Stimulated activated CD4-positive, alpha-beta T cell treated with anti-CD3 and anti-CD28 coated beads, Interleukin-4, amount 100 ng/mL, for 24 hours (primary cell): Measurements from ENCODE around the gene DOCK4.

ENCODE experiments used
- DNase-seq: peaks from one replicate; pipeline ENCODE4 v3.0.0-alpha.2; 2020

DOCK4 gene

GRCh38 chr7:112186300-112186699 lies 19.9 kb downstream of the DOCK4 start:
- DNase-seq: no peak

DNA sequence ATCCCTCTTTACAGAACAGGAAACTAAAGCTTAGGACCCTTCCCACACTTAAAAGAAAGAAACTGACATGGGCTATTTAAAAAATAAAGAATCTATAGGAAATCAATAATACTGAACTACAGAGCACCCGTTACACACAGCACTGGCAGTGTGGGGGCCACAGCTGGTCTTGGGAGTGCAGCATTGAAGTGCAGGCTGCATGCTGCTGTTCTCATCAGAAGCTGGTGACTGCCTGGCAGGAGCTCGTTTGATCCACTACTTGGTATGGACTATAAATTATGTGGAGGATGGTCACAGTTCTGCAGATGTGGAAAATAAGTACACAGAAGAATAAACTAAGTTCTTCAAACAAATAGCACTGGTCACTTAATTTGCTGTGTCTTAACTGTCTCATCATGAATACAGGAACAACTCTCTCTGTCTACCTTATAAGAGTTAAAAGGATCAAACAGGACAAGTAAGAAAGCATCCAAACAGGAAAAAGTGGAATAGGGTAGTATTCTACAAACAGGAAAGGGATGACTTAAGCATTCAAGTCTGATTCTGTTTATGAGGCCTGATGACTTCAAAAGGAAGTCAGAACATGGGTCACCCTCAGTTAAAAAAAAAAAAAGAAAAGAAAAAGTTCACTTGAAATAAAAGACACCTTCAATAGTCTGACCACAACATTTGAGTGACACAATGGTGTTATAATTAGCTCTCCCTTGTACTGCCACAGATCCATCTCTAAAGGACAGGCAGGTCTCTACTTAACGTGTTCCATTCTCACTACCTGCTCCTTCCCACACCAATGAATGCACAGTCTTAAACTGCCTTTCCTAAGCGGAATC lies 21.0 kb downstream of the DOCK4 start:
- no peak for DNase-seq

- DNase-seq: no peak
Observed at GRCh38 chr7:112184455-112184854, 21.7 kb downstream of the DOCK4 start.

GRCh38 chr7:112183266-112183665 lies 22.9 kb downstream of the DOCK4 start:
- no peak for DNase-seq

DNA sequence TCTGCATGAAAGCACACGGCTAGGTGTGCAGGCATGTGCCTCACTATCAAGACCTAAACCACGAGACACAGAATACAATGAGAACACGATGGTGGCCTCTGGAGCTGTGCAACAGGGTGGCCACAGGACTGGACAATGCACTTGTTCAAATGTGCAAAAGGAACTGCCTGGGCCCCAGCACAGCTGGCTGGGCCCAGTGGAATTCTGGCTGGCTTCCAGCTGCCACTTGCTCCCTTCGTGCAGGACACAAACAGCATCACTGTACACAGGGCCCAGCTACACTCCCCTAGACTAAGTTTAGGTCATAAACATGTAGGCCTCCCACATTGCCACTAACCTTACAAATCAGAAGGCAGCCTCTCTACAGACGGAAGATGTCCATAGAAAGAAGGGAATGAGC lies 23.4 kb downstream of the DOCK4 start:
- no peak for DNase-seq

DNA sequence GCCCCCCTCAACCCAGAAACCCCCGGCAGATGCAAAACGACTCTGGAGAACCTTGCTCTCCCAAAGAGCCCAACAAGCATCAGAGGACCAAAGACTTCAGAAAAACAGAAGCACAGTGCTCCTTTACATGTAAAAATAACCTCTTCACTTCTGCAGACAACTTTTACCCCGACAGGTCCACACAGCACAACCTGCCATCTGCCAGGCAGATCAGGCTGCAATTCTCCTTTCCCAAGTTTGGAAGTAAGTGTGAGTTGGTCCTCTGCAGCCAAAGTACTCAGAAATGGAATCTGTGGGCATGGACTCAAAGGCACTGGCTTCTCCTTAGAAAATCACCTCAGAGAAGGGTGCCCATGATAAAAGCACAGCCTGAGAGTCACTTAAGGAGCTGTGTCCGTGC lies 26.0 kb downstream of the DOCK4 start:
- no peak for DNase-seq

- DNase-seq: no peak
Observed at GRCh38 chr7:112176693-112177415, 29.3 kb downstream of the DOCK4 start.

DNA sequence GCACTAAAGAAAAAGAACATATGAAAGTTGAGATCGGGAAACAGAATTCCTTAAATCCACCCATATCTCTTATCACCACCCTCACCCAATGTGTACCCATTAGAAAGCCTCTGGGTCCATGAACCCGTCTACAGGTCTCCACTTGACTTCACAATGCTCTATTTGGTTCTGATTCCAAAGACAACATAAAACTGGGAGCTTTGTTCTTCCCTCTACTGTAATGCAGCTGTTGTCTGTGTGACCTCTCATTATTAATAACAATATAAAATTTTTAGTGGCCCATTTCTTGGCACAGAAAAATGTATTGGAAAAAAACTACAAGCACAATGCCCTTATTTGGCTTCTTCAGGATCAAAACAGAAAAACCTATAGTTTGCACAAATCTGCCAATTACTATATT lies 30.0 kb downstream of the DOCK4 start:
- DNase-seq: no peak

- no peak for DNase-seq
Observed at GRCh38 chr7:112174192-112174591, 32.0 kb downstream of the DOCK4 start.

GRCh38 chr7:112173568-112173905 lies 32.7 kb downstream of the DOCK4 start:
- DNase-seq: no peak

- DNase-seq: no peak
Observed at GRCh38 chr7:112172870-112173567, 33.2 kb downstream of the DOCK4 start.

GRCh38 chr7:112171673-112172072 lies 34.5 kb downstream of the DOCK4 start:
- DNase-seq: no peak

DNA sequence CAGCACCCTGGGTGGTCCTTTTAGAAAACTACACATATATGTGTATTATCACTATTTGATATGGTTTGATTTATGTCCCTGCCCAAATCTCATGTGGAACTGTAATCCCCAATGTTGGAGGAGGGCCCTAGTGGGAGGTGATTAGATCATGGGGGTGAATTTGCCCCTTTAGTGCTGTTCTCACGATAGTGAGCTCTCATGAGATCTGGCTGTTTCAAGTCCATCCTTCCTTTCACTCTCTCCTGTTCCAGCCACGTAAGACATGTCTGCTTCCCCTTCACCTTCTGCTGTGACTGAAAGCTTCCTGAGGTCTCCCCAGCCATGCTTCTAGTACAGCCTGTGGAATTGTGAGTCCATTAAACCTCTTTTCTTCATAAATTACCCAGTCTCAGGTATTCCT lies 37.3 kb downstream of the DOCK4 start:
- DNase-seq: no peak

DNA sequence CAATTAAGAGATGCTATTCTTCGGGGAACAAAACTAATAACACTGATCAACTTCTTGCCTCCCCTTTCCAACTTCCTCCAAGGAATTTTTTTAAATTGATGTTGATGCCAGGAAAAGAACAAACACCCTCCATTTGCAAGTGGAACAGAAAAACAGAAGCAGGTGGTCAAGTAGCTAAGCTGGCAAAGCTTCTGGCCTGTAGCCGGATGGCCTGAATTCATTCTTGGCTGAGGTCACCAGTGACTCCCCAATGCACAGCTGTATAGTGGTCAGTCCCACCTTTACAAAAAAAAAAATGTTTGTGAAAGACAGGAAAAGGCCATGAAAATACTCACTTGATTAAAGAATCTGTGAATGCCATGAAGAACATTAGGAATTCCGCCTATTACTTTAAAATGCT lies 39.1 kb downstream of the DOCK4 start:
- DNase-seq: no peak

DNA sequence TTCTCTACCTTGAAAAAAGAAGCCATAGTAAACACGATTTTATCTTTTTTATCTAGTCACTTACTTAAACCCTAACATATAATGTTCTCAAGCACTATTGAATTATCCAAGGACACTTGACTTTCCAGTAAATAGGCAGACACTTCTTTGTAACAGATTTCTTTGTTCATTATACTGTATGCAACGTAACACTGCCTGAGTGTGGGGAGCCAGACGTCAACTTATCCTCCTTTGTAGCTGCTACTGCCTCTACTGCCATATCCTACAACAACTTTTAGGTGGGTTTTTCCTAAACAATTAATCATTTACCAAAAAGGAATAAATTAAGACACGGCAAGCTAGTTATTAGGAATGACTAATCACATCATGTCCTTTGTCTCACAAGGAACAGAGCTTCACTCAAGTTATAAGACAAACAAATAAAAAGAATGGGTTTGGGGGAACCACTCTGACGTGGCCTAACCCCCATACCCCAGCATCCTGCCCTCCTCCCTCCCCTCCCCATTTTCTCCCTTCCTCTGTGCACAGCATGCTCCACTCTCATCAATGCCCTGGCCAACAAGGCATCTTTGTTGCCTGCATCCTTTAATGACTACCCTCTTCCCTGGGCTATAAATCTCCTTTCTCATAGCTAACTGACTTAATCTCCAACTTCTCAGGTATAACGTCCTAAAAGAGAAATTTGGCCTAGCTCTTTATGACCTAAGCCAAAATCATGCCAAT lies 43.3 kb downstream of the DOCK4 start:
- DNase-seq: no peak

GRCh38 chr7:112162142-112162766 lies 43.9 kb downstream of the DOCK4 start:
- DNase-seq: no peak

GRCh38 chr7:112161253-112162141 lies 44.7 kb downstream of the DOCK4 start:
- DNase-seq: no peak

DNA sequence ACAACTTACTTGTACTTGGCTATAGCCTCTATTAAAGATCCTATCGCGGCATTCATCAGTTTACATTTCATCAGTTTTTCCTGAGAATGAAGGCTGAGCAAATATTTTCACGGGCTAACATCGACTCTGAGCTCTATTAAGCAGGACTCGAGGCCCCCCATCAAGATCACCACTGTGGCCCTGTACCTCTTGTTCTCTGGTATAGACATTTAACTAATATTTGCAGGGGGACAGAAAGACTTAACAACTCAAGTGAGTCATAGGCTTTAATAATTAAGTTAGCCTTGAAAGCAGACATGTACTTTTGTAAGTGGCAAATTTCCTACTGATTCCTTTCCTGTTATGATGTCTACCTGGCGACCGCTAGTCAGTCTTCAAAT lies 45.4 kb downstream of the DOCK4 start:
- DNase-seq: no peak

- DNase-seq: no peak
Observed at GRCh38 chr7:112160130-112160770, 45.9 kb downstream of the DOCK4 start.

DNA sequence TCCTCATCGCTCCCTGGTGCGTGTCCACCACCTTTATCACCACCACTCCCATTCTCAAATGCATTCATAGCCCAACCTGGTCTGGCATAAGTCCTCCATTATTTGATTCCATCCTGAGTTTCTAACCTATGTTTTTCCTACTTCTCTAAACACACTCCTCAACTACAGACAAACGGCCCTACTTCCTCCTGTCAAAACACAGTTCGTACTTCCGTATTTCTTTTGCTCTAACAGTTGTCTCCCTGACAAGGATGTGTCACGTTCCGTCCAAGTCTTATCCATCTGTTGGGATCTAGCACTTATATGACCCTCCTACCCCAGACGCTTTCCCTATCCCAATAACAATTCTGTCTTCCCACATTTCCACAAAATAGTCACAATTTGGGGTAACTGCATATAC lies 46.8 kb downstream of the DOCK4 start:
- no peak for DNase-seq

DNA sequence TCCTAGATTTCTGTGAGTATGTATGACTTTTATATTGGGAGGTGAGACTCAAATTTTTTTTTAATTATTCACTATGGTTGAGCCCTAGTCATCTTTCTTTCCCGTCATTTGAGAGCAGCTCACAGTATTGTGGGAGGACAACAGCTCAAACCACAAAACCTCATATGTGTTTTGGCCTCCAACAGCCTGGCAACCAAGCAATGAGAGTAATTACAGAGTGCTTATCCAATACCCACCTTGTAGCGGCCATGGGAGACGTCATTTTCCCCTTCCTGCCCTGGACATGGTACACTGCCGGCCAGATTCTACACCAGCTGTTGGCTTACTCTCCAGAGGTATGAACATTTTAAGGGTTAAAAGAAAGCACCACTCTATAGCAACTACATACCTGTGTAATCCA lies 49.1 kb downstream of the DOCK4 start:
- no peak for DNase-seq
